Spleen (tissue), 11 donors: ENCODE results near the gene PLXNA2. TPM values are rescaled to one million over a fixed set of nuclear protein-coding genes. Genes with fewer than 3 reads are reported as not detected.

Experiments used
- DNase-seq: peaks from one replicate; pipeline ENCODE4 v3.0.0-alpha.2; 2020
- H3K27ac ChIP-seq, 8 donors: fragments of 200-600 bp; sonication (generic) in 7 of 8; 1 replicate in 4 of 8; 2 replicates in 4 of 8; pipeline versions ENCODE4 v1.5.0 to v1.8.0; 2016 to 2021; ENCODE audit warnings: inconsistent platforms in 4 of 8, mild to moderate bottlenecking in 4 of 8, moderate library complexity in 1 of 8
- H3K27me3 ChIP-seq, 7 donors: fragments of 200-600 bp; sonication (generic) in 6 of 7; replicated peaks in 1 of 7; 1 replicate in 4 of 7; 2 replicates in 3 of 7; pipeline versions ENCODE4 v1.5.0 to v1.8.0; 2016 to 2021; ENCODE audit warnings: inconsistent platforms in 3 of 7, mild to moderate bottlenecking in 1 of 7
- H3K36me3 ChIP-seq, 6 donors: fragments of 200-600 bp; sonication (generic) in 5 of 6; 1 replicate in 4 of 6; 2 replicates in 2 of 6; pipeline versions ENCODE4 v1.5.0 to v1.8.0; 2016 to 2021; ENCODE audit warnings: inconsistent platforms in 2 of 6
- H3K4me1 ChIP-seq, 6 donors: fragments of 200-600 bp; sonication (generic) in 5 of 6; 1 replicate in 3 of 6; 2 replicates in 3 of 6; pipeline versions ENCODE4 v1.5.0 to v1.8.0; 2016 to 2021; ENCODE audit warnings: inconsistent platforms in 3 of 6
- H3K4me3 ChIP-seq, 8 donors: fragments of 200-600 bp; sonication (generic) in 7 of 8; 1 replicate in 4 of 8; 2 replicates in 4 of 8; pipeline versions ENCODE4 v1.5.0 to v1.8.0; 2016 to 2021; ENCODE audit warnings: inconsistent platforms in 4 of 8, mild to moderate bottlenecking in 4 of 8, moderate library complexity in 2 of 8
- H3K9me3 ChIP-seq, 8 donors: fragments of 200-600 bp; sonication (generic) in 7 of 8; 1 replicate in 4 of 8; 2 replicates in 4 of 8; pipeline versions ENCODE4 v1.5.0 to v1.8.0; 2016 to 2021; ENCODE audit warnings: inconsistent platforms in 4 of 8
- POLR2A ChIP-seq, 3 donors: fragments of 450-650 bp; IDR thresholded peaks; one replicate each; pipeline ENCODE4 v1.5.1; 2017; ENCODE audit warnings: antibody characterized with exemption in 3 of 3, mild to moderate bottlenecking in 1 of 3
- POLR2AphosphoS5 ChIP-seq, 3 donors: sonication (generic); formaldehyde crosslinking; IDR thresholded peaks; one replicate each; pipeline ENCODE4 v1.5.1; 2017; ENCODE audit warnings: antibody characterized with exemption in 3 of 3
- WGBS, 5 donors: extraction: QIAGEN DNeasy Blood & Tissue Kit in 3 of 5; methylation state at CpG; one replicate each; pipeline versions ENCODE4 v1.1.5 to v1.1.7; 2013 to 2018; 5-methylcytosine and 5-hydroxymethylcytosine counted together
- intact Hi-C: fragments of 100-400 bp; cut with DNase I; formaldehyde crosslinking; loops from one replicate; pipeline ENCODE4 v1.15.0; 2023; ENCODE audit warnings: low total_unique reads
- polyA plus RNA-seq, 3 donors: library from polyadenylated mRNA; stranded (reverse); fragments of 200-250 nt; gene quantifications; one replicate each; pipeline ENCODE4 v1.2.1, GENCODE V29; 2013
- total RNA-seq, 7 donors: library from RNA; depleted of rRNA in 3 of 7; stranded (reverse); fragments of >200 nt in 3 of 7; fragmentation: NEBNext Ultra II Directional in 4 of 7; extraction: Animal tissue kit (Norgen Biotek cat#: 25700) in 4 of 7; gene quantifications; one replicate each; pipeline versions ENCODE4 v1.1.0 to v1.2.1, GENCODE V29; 2016 to 2021
- TF ChIP-seq, protein P1 (sequence below), 11 experiments: fragments of 200-600 bp in 7 of 11; fragments of 450-650 bp in 4 of 11; sonication (generic) in 4 of 11; IDR thresholded peaks in 8 of 11; conservative IDR thresholded peaks in 3 of 11; 1 replicate in 7 of 11; 2 replicates in 4 of 11; pipeline versions ENCODE4 v1.4.0 to v1.8.0; 2016 to 2021; ENCODE audit warnings: antibody characterized with exemption in 11 of 11, inconsistent platforms in 4 of 11, mild to moderate bottlenecking in 1 of 11
- donor health status: healthy with polysubstance abuse.
- donor health status: DM: no; HTN: no; CAD: no; lungs with moderate emphysema.
- donor health status: DM: no; HTN: no; CAD: no.
- donor health status: Bipolar disorder and iron deficiency.
- donor health status: healthy.
- donor health status: DM: no; HTN: no; CAD: no.
- donor health status: DM: yes; HTN: yes; CAD: no.

PLXNA2 gene
- total and polyA plus RNA-seq, 10 donors, result 0.93 to 16.9 (median 7.0) TPM

DNA sequence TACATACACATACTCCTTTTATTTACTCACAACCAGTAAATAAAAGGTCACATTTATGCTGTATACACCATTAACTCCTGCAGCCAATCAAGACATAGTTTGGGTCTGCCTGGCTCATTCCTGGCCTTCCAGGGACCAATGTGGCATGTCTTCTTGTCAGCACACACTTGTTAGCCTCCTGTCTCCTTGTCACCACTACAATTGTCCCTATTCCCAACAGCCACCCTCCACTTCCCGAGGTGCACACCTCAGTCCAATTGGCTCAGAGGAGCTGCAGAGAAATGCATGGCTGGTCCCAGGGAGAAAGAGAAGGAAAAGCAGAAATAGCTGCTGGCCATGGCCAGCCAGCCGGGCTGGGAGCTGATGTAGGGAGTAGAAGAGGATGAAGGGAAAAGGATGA, 116.9 kb downstream of the PLXNA2 start:
- Histone ChIP-seq H3K27me3 (peaks cover 0 to 23% (median 0%) of the 10 kb centered on the region in 7 donors), H3K4me1 (peaks cover 0 to 7% (median 3%) of the 10 kb centered on the region in 6 donors), H3K9me3 (no peaks in the 10 kb centered on the region), H3K36me3 (no peaks in the 10 kb centered on the region), H3K4me3 (no peak overlapping the region), H3K27ac (no peak overlapping the region)
- TF ChIP-seq, protein P1, sequence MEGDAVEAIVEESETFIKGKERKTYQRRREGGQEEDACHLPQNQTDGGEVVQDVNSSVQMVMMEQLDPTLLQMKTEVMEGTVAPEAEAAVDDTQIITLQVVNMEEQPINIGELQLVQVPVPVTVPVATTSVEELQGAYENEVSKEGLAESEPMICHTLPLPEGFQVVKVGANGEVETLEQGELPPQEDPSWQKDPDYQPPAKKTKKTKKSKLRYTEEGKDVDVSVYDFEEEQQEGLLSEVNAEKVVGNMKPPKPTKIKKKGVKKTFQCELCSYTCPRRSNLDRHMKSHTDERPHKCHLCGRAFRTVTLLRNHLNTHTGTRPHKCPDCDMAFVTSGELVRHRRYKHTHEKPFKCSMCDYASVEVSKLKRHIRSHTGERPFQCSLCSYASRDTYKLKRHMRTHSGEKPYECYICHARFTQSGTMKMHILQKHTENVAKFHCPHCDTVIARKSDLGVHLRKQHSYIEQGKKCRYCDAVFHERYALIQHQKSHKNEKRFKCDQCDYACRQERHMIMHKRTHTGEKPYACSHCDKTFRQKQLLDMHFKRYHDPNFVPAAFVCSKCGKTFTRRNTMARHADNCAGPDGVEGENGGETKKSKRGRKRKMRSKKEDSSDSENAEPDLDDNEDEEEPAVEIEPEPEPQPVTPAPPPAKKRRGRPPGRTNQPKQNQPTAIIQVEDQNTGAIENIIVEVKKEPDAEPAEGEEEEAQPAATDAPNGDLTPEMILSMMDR (IDR thresholded peaks at IDR 0.05 in 8 of 11, conservative IDR thresholded peaks at IDR 0.05 in 3 of 11), result no peak
- TF ChIP-seq POLR2AphosphoS5 (IDR thresholded peaks at IDR 0.05) (no peak), POLR2A (IDR thresholded peaks at IDR 0.05) (no peak)
- intact Hi-C loops, result no loop called here
- DNase-seq, result no peak
- WGBS, 5 donors, result 83 to 91% (median 90%) methylated on average over 2 of the region's 2 CpGs

DNA sequence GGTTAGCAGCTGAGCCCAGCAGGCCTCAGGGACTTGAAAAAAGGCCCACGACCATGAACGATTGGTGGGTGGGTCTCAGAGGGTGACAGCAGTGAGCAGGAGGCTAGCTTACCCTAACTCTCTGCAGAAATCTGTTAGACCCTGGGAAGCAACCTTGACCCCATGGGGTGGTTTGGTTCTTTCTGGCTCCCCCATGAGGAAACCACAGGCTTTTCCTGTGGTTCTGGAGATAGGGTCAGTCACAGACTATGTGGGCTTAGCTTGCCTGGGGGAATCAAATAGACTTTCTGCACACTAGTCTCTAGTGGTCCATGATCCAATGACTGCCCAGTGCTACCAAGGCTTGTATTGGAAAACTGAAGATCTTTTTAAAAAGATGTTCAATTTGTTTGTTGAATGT, 118.1 kb downstream of the PLXNA2 start:
- intact Hi-C loops, result no loop called here
- WGBS, 5 donors, result 56 to 72% (median 70%) methylated on average over 2 of the region's 2 CpGs
- H3K27ac ChIP-seq, result no peak overlapping the region
- H3K9me3 ChIP-seq, result no peaks in the 10 kb centered on the region
- no peak for DNase-seq
- no peak overlapping the region for H3K4me3 ChIP-seq
- H3K27me3 ChIP-seq, result peaks cover 0 to 12% (median 0%) of the 10 kb centered on the region in 7 donors
- no peaks in the 10 kb centered on the region for H3K4me1 ChIP-seq
- no peaks in the 10 kb centered on the region for H3K36me3 ChIP-seq
- TF ChIP-seq, protein P1 (IDR thresholded peaks at IDR 0.05 in 8 of 11, conservative IDR thresholded peaks at IDR 0.05 in 3 of 11), result no peak
- no peak for TF ChIP-seq POLR2A (IDR thresholded peaks at IDR 0.05)

DNA sequence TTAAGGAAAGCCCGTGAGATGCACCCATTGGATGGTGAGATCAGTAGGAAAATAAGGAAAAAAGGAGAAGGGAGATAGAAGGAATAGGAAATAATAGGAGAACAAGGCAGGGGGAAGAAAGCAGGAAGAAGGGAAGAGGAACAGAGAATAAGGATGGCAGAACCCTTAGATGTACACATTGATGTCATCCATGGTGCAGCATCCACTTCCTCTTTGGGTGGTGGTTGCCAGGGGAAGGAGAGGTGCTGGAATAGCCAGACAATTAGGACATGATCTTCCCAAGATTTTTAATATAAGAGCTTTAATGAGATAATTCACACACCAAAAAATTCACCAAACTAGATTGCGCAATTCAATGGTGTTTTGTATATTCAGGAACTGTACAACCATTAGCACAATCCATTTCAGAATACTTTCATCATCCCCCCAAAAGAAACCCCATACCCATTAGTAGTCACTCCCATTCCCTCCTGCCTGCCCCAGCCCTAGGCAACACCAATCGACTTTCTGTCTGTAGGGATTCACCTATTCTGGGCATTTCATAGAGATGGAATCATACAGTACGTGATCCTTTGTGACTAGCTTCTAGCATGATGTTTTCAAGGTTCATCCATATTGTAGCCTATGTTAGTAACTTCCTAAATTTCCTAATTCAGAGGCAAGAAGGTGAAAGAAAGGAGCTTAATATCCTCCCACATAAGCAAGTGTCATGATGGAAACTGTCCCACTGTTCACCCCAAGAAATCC, 121.4 kb downstream of the PLXNA2 start:
- H3K4me3 ChIP-seq, result no peak overlapping the region
- no peaks in the 10 kb centered on the region for H3K36me3 ChIP-seq
- DNase-seq, result no peak
- 87 to 93% (median 90%) methylated on average over 4 of the region's 4 CpGs for WGBS, 5 donors
- H3K9me3 ChIP-seq, result no peaks in the 10 kb centered on the region
- no peaks in the 10 kb centered on the region for H3K4me1 ChIP-seq
- H3K27ac ChIP-seq, result no peak overlapping the region
- no peaks in the 10 kb centered on the region for H3K27me3 ChIP-seq
- TF ChIP-seq, protein P1 (IDR thresholded peaks at IDR 0.05 in 8 of 11, conservative IDR thresholded peaks at IDR 0.05 in 3 of 11), result no peak
- TF ChIP-seq POLR2AphosphoS5 (IDR thresholded peaks at IDR 0.05) (no peak), POLR2A (IDR thresholded peaks at IDR 0.05) (no peak)
- intact Hi-C loops, result no loop called here

DNA sequence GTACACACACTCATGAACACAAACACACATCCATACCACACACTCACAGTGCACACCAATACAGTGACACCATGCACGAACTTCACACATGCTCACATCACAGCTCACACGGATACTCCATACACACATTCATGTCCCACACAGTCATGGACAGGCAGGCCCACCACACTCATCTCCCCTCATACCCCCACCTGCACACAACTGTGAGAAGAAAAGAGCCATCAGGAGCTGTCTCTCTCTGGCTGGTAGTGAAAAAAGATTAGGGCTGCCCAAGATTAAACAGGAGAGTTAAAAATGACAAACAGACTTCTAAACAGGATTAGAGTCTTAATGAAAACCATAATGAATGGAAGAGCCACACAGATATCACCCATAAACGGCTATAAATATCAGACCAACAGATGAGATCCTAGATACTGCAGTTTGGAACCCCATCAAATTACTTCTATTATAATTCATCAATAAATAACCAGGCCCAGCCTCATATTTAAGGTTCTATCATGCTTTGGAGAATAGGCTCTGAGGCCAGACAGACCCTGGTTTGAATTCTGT, 122.3 kb downstream of the PLXNA2 start:
- H3K27ac ChIP-seq, result no peak overlapping the region
- WGBS, 5 donors, result 86 to 96% (median 93%) methylated on average over 3 of the region's 3 CpGs
- H3K4me1 ChIP-seq, result no peaks in the 10 kb centered on the region
- intact Hi-C loops, result no loop called here
- H3K9me3 ChIP-seq, result no peaks in the 10 kb centered on the region
- H3K27me3 ChIP-seq, result no peaks in the 10 kb centered on the region
- no peak overlapping the region for H3K4me3 ChIP-seq
- no peak for DNase-seq
- H3K36me3 ChIP-seq, result no peaks in the 10 kb centered on the region
- TF ChIP-seq POLR2AphosphoS5 (IDR thresholded peaks at IDR 0.05) (no peak), POLR2A (IDR thresholded peaks at IDR 0.05) (no peak)
- TF ChIP-seq, protein P1 (IDR thresholded peaks at IDR 0.05 in 8 of 11, conservative IDR thresholded peaks at IDR 0.05 in 3 of 11), result no peak
